GM12878 (cell line): ENCODE measurements around the gene SYCN.

Experiments
- ASH2L ChIP-seq: fragments of 300-600, 200-600 bp; sonication (generic); IDR thresholded peaks from 2 replicates; pipeline ENCODE4 v1.6.1; 2017; ENCODE audit warnings: low read depth, mild to moderate bottlenecking, borderline replicate concordance
- ATF3 ChIP-seq: IDR thresholded peaks from 2 replicates; pipeline ENCODE4 v1.6.1; 2011; ENCODE audit warnings: low read depth, mild to moderate bottlenecking, low read length, moderate library complexity, borderline replicate concordance; ENCODE audit errors: extremely low read depth
- CBX5 ChIP-seq: sonication (generic); IDR thresholded peaks from 2 replicates; pipeline ENCODE4 v1.6.1; 2016; ENCODE audit warnings: low read depth, moderate library complexity, mild to moderate bottlenecking, inconsistent platforms
- CTCF ChIP-seq, 3 experiments: IDR thresholded peaks in 2 of 3; conservative IDR thresholded peaks in 1 of 3; 2 replicates each; pipeline ENCODE4 v1.5.1; 2011; ENCODE audit warnings: low read depth in 3 of 3, low read length in 3 of 3, mild to moderate bottlenecking in 3 of 3, control low read depth in 2 of 3, moderate library complexity in 2 of 3, inconsistent platforms in 1 of 3, mixed read lengths in 1 of 3; ENCODE audit not compliant: control insufficient read depth in 2 of 3, insufficient read depth in 1 of 3; ENCODE audit errors: extremely low read depth in 1 of 3
- EED ChIP-seq: sonication (generic); IDR thresholded peaks from 2 replicates; pipeline ENCODE4 v1.6.1; 2016; ENCODE audit warnings: antibody characterized with exemption, low read depth
- EZH2 ChIP-seq: IDR thresholded peaks from 2 replicates; pipeline ENCODE4 v1.6.1; 2012; ENCODE audit warnings: low read depth, mild to moderate bottlenecking, control low read depth, inconsistent platforms, low read length, borderline replicate concordance; ENCODE audit not compliant: control insufficient read depth
- HCFC1 ChIP-seq: fragments of 150-350 bp; IDR thresholded peaks from 2 replicates; pipeline ENCODE4 v1.6.1; 2014; ENCODE audit warnings: low read length
- MTA2 ChIP-seq: fragments of 450-650 bp; IDR thresholded peaks from 2 replicates; pipeline ENCODE4 v1.6.1; 2016; ENCODE audit warnings: low read depth, mild to moderate bottlenecking, moderate library complexity
- POLR2A ChIP-seq: IDR thresholded peaks from 2 replicates; pipeline ENCODE4 v1.6.1; 2011; ENCODE audit warnings: low read depth, mild to moderate bottlenecking, low read length
- RB1 ChIP-seq: fragments of 450-650 bp; formaldehyde crosslinking; IDR thresholded peaks from 2 replicates; pipeline ENCODE4 v1.6.1; 2017; ENCODE audit warnings: mild to moderate bottlenecking, borderline replicate concordance
- RFX5 ChIP-seq: IDR thresholded peaks from 2 replicates; pipeline ENCODE4 v1.6.1; 2011; ENCODE audit warnings: low read depth, low read length, improper control_type of control experiment
- SIN3A ChIP-seq: IDR thresholded peaks from 2 replicates; pipeline ENCODE4 v1.6.1; 2012; ENCODE audit warnings: low read depth, low read length, improper control_type of control experiment

GRCh38 chr19:39190768-39191167 lies 13.3 kb downstream of the SYCN start:
- no peak for TF ChIP-seq CTCF (IDR thresholded peaks at IDR 0.05 in 2 of 3, conservative IDR thresholded peaks at IDR 0.05 in 1 of 3; ENCODE audit: control insufficient read depth in 2 of 3, extremely low read depth in 1 of 3, insufficient read depth in 1 of 3, low read depth in 3 of 3, low read length in 3 of 3)
- no peak for TF ChIP-seq ATF3
- TF ChIP-seq RB1 = no peak
- no peak for TF ChIP-seq ASH2L
- no peak for TF ChIP-seq POLR2A
- TF ChIP-seq EED = no peak
- TF ChIP-seq MTA2 = no peak
- no peak for TF ChIP-seq EZH2
- no peak for TF ChIP-seq CBX5
- no peak for TF ChIP-seq HCFC1
- TF ChIP-seq RFX5 = no peak
- TF ChIP-seq SIN3A = no peak
